Mesendoderm (in vitro differentiated cells): ENCODE results near the gene ZNF71. TPM values are rescaled to one million over a fixed set of nuclear protein-coding genes. Genes with fewer than 3 reads are reported as not detected.

Experiments used
- DNase-seq: peaks from one replicate; pipeline ENCODE4 v3.0.0; 2013
- H2AK5ac ChIP-seq: 2 replicates; pipeline ENCODE4 v1.6.1; 2013; ENCODE audit warnings: low read length, inconsistent platforms
- H2BK120ac ChIP-seq: 2 replicates; pipeline ENCODE4 v1.6.1; 2013; ENCODE audit warnings: low read depth, mild to moderate bottlenecking, low read length, moderate library complexity, mixed read lengths
- H2BK15ac ChIP-seq: replicated peaks from 2 replicates; pipeline ENCODE4 v1.6.1; 2013; ENCODE audit warnings: low read depth, mild to moderate bottlenecking, moderate library complexity
- H2BK5ac ChIP-seq: 2 replicates; pipeline ENCODE4 v1.6.1; 2013; ENCODE audit warnings: low read length, inconsistent platforms
- H3K18ac ChIP-seq: 2 replicates; pipeline ENCODE4 v1.6.1; 2013; ENCODE audit warnings: mild to moderate bottlenecking, low read length, mixed read lengths
- H3K23ac ChIP-seq: one replicate; pipeline ENCODE4 v1.6.1; 2013; ENCODE audit warnings: low read length
- H3K27ac ChIP-seq: 2 replicates; pipeline ENCODE4 v1.5.1; 2013; ENCODE audit warnings: low read depth, mild to moderate bottlenecking, inconsistent platforms, low read length, moderate library complexity
- H3K27me3 ChIP-seq: 2 replicates; pipeline ENCODE4 v1.6.1; 2013; ENCODE audit warnings: low read length, control low read depth, mild to moderate bottlenecking, inconsistent platforms; ENCODE audit not compliant: insufficient read depth, poor library complexity
- H3K36me3 ChIP-seq: 2 replicates; pipeline ENCODE4 v1.6.1; 2013; ENCODE audit warnings: low read length, inconsistent platforms; ENCODE audit not compliant: control insufficient read depth, insufficient read depth
- H3K4ac ChIP-seq: one replicate; pipeline ENCODE4 v1.6.1; 2013; ENCODE audit warnings: low read depth, mild to moderate bottlenecking, low read length, moderate library complexity
- H3K4me1 ChIP-seq: 2 replicates; pipeline ENCODE4 v1.6.1; 2013; ENCODE audit warnings: low read depth, low read length, inconsistent platforms; ENCODE audit not compliant: control insufficient read depth
- H3K4me2 ChIP-seq: 2 replicates; pipeline ENCODE4 v1.6.1; 2013; ENCODE audit warnings: low read length
- H3K4me3 ChIP-seq: 2 replicates; pipeline ENCODE4 v1.5.1; 2013; ENCODE audit warnings: mild to moderate bottlenecking, low read length
- H3K56ac ChIP-seq: one replicate; pipeline ENCODE4 v1.6.1; 2013; ENCODE audit warnings: low read length
- H3K79me1 ChIP-seq: 2 replicates; pipeline ENCODE4 v1.6.1; 2013; ENCODE audit warnings: low read length, inconsistent platforms
- H3K79me2 ChIP-seq: 2 replicates; pipeline ENCODE4 v1.6.1; 2013; ENCODE audit warnings: mild to moderate bottlenecking, low read length; ENCODE audit not compliant: control insufficient read depth, insufficient read depth
- H3K9ac ChIP-seq: 2 replicates; pipeline ENCODE4 v1.6.1; 2013; ENCODE audit warnings: low read length, inconsistent platforms
- H4K5ac ChIP-seq: one replicate; pipeline ENCODE4 v1.6.1; 2013; ENCODE audit warnings: low read length
- H4K8ac ChIP-seq: one replicate; pipeline ENCODE4 v1.6.1; 2013; ENCODE audit warnings: low read depth, mild to moderate bottlenecking, control low read depth, low read length, moderate library complexity
- WGBS: extraction: QIAGEN DNeasy Blood & Tissue Kit; methylation state at CpG from one replicate; pipeline ENCODE4 v1.1.7; 2013; ENCODE audit warnings: low lambda C conversion rate, missing lambda C conversion rate; ENCODE audit not compliant: insufficient coverage; ENCODE audit errors: extremely low coverage; 5-methylcytosine and 5-hydroxymethylcytosine counted together
- polyA plus RNA-seq, 2 experiments: library from polyadenylated mRNA; stranded (reverse); fragments of 200-250 nt; gene quantifications; one replicate each; pipeline ENCODE4 v1.2.3, GENCODE V29; 2013

ZNF71 gene
- polyA plus RNA-seq (2013, experiment 1 of 2): 6.2 TPM
- 6.3 TPM for polyA plus RNA-seq (2013, experiment 2 of 2)

- H3K56ac ChIP-seq: peak within 1 kb of the TSS; percentile 93
- no peaks in the 10 kb centered on the region for H3K27me3 ChIP-seq
- peak within 1 kb of the TSS; percentile 38 for H3K4me2 ChIP-seq
- peak within 1 kb of the TSS; percentile 40 for H3K4ac ChIP-seq
- H3K27ac ChIP-seq: no peak within 1 kb of the TSS
- no peak within 1 kb of the TSS for H4K5ac ChIP-seq
- H2BK5ac ChIP-seq: peak within 1 kb of the TSS; percentile 73
- peaks cover 14% of the 10 kb centered on the region for H3K79me2 ChIP-seq
- no peaks in the 10 kb centered on the region for H3K36me3 ChIP-seq
- peak within 1 kb of the TSS; percentile 24 for H2AK5ac ChIP-seq
- no peak within 1 kb of the TSS for H2BK120ac ChIP-seq
- no peak within 1 kb of the TSS for H2BK15ac ChIP-seq
- 100% methylated on average over 1 of the region's 52 CpGs for WGBS
- peak; percentile 93 for DNase-seq
- H3K23ac ChIP-seq: peak within 1 kb of the TSS; percentile 98
- peak within 1 kb of the TSS; percentile 99 for H3K9ac ChIP-seq
- H3K4me3 ChIP-seq: peak within 1 kb of the TSS; percentile 99
- no peak within 1 kb of the TSS for H4K8ac ChIP-seq
- peaks cover 18% of the 10 kb centered on the region for H3K79me1 ChIP-seq
- H3K4me1 ChIP-seq: peaks cover 2% of the 10 kb centered on the region
- no peak within 1 kb of the TSS for H3K18ac ChIP-seq
These were observed at the start of gene ZNF71 for GRCh38 chr19:56594783-56595547. Gene ZNF71 (plus strand): TSS chr19:56595302. CDS start chr19:56601559, 6,257 bp downstream.

- Histone ChIP-seq H3K18ac (no peak overlapping the region), H2AK5ac (no peak overlapping the region), H2BK15ac (no peak overlapping the region), H3K79me2 (no peaks in the 10 kb centered on the region), H3K79me1 (no peaks in the 10 kb centered on the region), H3K23ac (no peak overlapping the region), H4K5ac (no peak overlapping the region), H3K4me1 (no peaks in the 10 kb centered on the region), H3K56ac (no peak overlapping the region), H3K4me3 (no peak overlapping the region), H3K9ac (no peak overlapping the region), H4K8ac (no peak overlapping the region), H3K4ac (no peak overlapping the region), H2BK5ac (no peak overlapping the region), H3K36me3 (peaks cover 9% of the 10 kb centered on the region), H3K27me3 (peaks cover 1% of the 10 kb centered on the region), H3K4me2 (no peak overlapping the region), H2BK120ac (no peak overlapping the region), H3K27ac (no peak overlapping the region)
- WGBS: no CpG with 5 or more reads among the region's 6 CpGs
- DNase-seq: peak; percentile 69
These were observed 47.6 kb upstream of the ZNF71 start for GRCh38 chr19:56547535-56547934.

GRCh38 chr19:56554272-56554869, 40.7 kb upstream of the ZNF71 start:
- Histone ChIP-seq H2AK5ac (no peak overlapping the region), H3K4me3 (peak overlapping the region; percentile 17), H3K23ac (no peak overlapping the region), H3K79me2 (no peaks in the 10 kb centered on the region), H2BK15ac (no peak overlapping the region), H3K56ac (no peak overlapping the region), H4K5ac (no peak overlapping the region), H3K9ac (no peak overlapping the region), H3K4me1 (no peaks in the 10 kb centered on the region), H3K4me2 (no peak overlapping the region), H4K8ac (no peak overlapping the region), H3K27me3 (no peaks in the 10 kb centered on the region), H3K18ac (no peak overlapping the region), H3K4ac (no peak overlapping the region), H3K36me3 (peaks cover 5% of the 10 kb centered on the region), H3K79me1 (no peaks in the 10 kb centered on the region), H2BK5ac (no peak overlapping the region), H3K27ac (no peak overlapping the region), H2BK120ac (no peak overlapping the region)
- DNase-seq: peak; percentile 22
- no CpG with 5 or more reads among the region's 6 CpGs for WGBS

GRCh38 chr19:56562766-56563165, 32.3 kb upstream of the ZNF71 start:
- no CpG with 5 or more reads among the region's 2 CpGs for WGBS
- H3K27me3 ChIP-seq: no peaks in the 10 kb centered on the region
- no peak overlapping the region for H3K4me3 ChIP-seq
- H4K5ac ChIP-seq: no peak overlapping the region
- H3K79me1 ChIP-seq: no peaks in the 10 kb centered on the region
- no peaks in the 10 kb centered on the region for H3K36me3 ChIP-seq
- no peak overlapping the region for H2BK15ac ChIP-seq
- no peak overlapping the region for H3K23ac ChIP-seq
- DNase-seq: no peak
- H3K9ac ChIP-seq: no peak overlapping the region
- H3K27ac ChIP-seq: no peak overlapping the region
- H2BK5ac ChIP-seq: no peak overlapping the region
- H3K18ac ChIP-seq: no peak overlapping the region
- H2AK5ac ChIP-seq: no peak overlapping the region
- no peak overlapping the region for H3K4me2 ChIP-seq
- no peak overlapping the region for H4K8ac ChIP-seq
- no peaks in the 10 kb centered on the region for H3K4me1 ChIP-seq
- no peaks in the 10 kb centered on the region for H3K79me2 ChIP-seq
- H3K4ac ChIP-seq: no peak overlapping the region
- H2BK120ac ChIP-seq: no peak overlapping the region
- H3K56ac ChIP-seq: no peak overlapping the region

GRCh38 chr19:56566904-56567273, 28.2 kb upstream of the ZNF71 start:
- Histone ChIP-seq H3K56ac (peak overlapping the region; percentile 90), H2BK15ac (no peak overlapping the region), H3K18ac (peak overlapping the region; percentile 41), H3K36me3 (peaks cover 3% of the 10 kb centered on the region), H3K4me2 (peak overlapping the region; percentile 69), H3K4ac (no peak overlapping the region), H2BK120ac (no peak overlapping the region), H3K4me3 (peak overlapping the region; percentile 79), H3K27ac (peak overlapping the region; percentile 2), H3K79me1 (no peaks in the 10 kb centered on the region), H3K4me1 (peaks cover 3% of the 10 kb centered on the region), H2AK5ac (no peak overlapping the region), H3K9ac (peak overlapping the region; percentile 84), H3K79me2 (no peaks in the 10 kb centered on the region), H3K27me3 (no peaks in the 10 kb centered on the region), H4K5ac (no peak overlapping the region), H3K23ac (no peak overlapping the region), H4K8ac (no peak overlapping the region), H2BK5ac (no peak overlapping the region)
- DNase-seq: no peak
- no CpG with 5 or more reads among the region's 23 CpGs for WGBS
